Activated naive CD4-positive, alpha-beta T cell treated with anti-CD3 and anti-CD28 coated beads for 36 hours (primary cell): ENCODE measurements around the gene ALPP. TPM values are rescaled to one million over a fixed set of nuclear protein-coding genes. Genes with fewer than 3 reads are reported as not detected.
"Not testable (repeated sequence)": the region's sequence is repeated elsewhere in the genome, so short reads cannot be mapped to it uniquely, and the experiment has no call there.

ENCODE experiments used
- CTCF ChIA-PET: fragments of 350-600 bp; sonication (Branson Sonifier 250); formaldehyde crosslinking; loops from one replicate; lab custom pipeline; 2021; ENCODE audit warnings: antibody characterized with exemption; lab: Charles Lee
- DNase-seq: peaks from one replicate; pipeline ENCODE4 v3.0.0-alpha.2; 2020
- H3K27ac Mint-ChIP-seq: one replicate; pipeline ENCODE4 v1.8.0; 2021; ENCODE audit warnings: mild to moderate bottlenecking, mixed read lengths
- H3K27me3 Mint-ChIP-seq: one replicate; pipeline ENCODE4 v1.8.0; 2021; ENCODE audit warnings: low read depth, mixed read lengths
- H3K36me3 Mint-ChIP-seq: one replicate; pipeline ENCODE4 v1.8.0; 2021; ENCODE audit warnings: low read depth, mixed read lengths
- H3K4me1 Mint-ChIP-seq: one replicate; pipeline ENCODE4 v1.8.0; 2021; ENCODE audit warnings: low read depth, mixed read lengths
- H3K4me3 Mint-ChIP-seq: one replicate; pipeline ENCODE4 v1.8.0; 2021; ENCODE audit warnings: mild to moderate bottlenecking, moderate library complexity, mixed read lengths
- H3K9me3 Mint-ChIP-seq: one replicate; pipeline ENCODE4 v1.8.0; 2021; ENCODE audit warnings: mixed read lengths
- intact Hi-C: fragments of 100-400 bp; cut with micrococcal nuclease; formaldehyde crosslinking; loops from one replicate; pipeline ENCODE4 v1.15.1; 2023
- total RNA-seq, 2 experiments: library from RNA; stranded (reverse); gene quantifications; one replicate each; pipeline ENCODE4 v1.2.3, GENCODE V29; 2021

ALPP gene
- total RNA-seq, 2 experiments from 2014 or later: not detected

GRCh38 chr2:232381204-232382031 is 2.9 kb downstream of the ALPP start:
- DNase-seq: peak; percentile 38
- H3K4me1 Mint-ChIP-seq, H3K9me3 Mint-ChIP-seq, H3K36me3 Mint-ChIP-seq, CTCF ChIA-PET, intact Hi-C loops, H3K27ac Mint-ChIP-seq: not testable (repeated sequence)
- H3K4me3 Mint-ChIP-seq: peak overlapping the region; percentile 54
- peaks cover 38% of the 10 kb centered on the region for H3K27me3 Mint-ChIP-seq

GRCh38 chr2:232382331-232383225 is 4.0 kb downstream of the ALPP start:
- no peak overlapping the region for H3K4me3 Mint-ChIP-seq
- H3K27ac Mint-ChIP-seq: no peak overlapping the region
- peaks cover 4% of the 10 kb centered on the region for H3K4me1 Mint-ChIP-seq
- DNase-seq: no peak
- intact Hi-C loops: no loop called here
- peaks cover 42% of the 10 kb centered on the region for H3K27me3 Mint-ChIP-seq
- no peaks in the 10 kb centered on the region for H3K9me3 Mint-ChIP-seq
- no peaks in the 10 kb centered on the region for H3K36me3 Mint-ChIP-seq
- CTCF ChIA-PET: no interaction called here

GRCh38 chr2:232384466-232384865 is 5.9 kb downstream of the ALPP start:
- Mint-ChIP-seq H3K36me3 (no peaks in the 10 kb centered on the region), H3K27me3 (peaks cover 46% of the 10 kb centered on the region), H3K4me3 (no peak overlapping the region), H3K4me1 (peaks cover 4% of the 10 kb centered on the region), H3K9me3 (no peaks in the 10 kb centered on the region), H3K27ac (no peak overlapping the region)
- intact Hi-C loops: no loop called here
- CTCF ChIA-PET: no interaction called here
- no peak for DNase-seq

- DNase-seq, H3K9me3 Mint-ChIP-seq, H3K4me1 Mint-ChIP-seq, H3K36me3 Mint-ChIP-seq, H3K4me3 Mint-ChIP-seq, H3K27ac Mint-ChIP-seq, intact Hi-C loops: not testable (repeated sequence)
- H3K27me3 Mint-ChIP-seq: peaks cover 52% of the 10 kb centered on the region
- CTCF ChIA-PET: interaction anchor here (1.3 kb wide), 1 partner anchor 43 kb away, joined by 4 read pairs; no protein-coding TSS in a partner anchor
Measured at GRCh38 chr2:232385058-232385457, 6.5 kb downstream of the ALPP start.

- no peaks in the 10 kb centered on the region for H3K36me3 Mint-ChIP-seq
- no peaks in the 10 kb centered on the region for H3K9me3 Mint-ChIP-seq
- peaks cover 52% of the 10 kb centered on the region for H3K27me3 Mint-ChIP-seq
- DNase-seq: no peak
- CTCF ChIA-PET: interaction anchor here (0.6 to 1.3 kb wide), 3 partner anchors 42 to 896 kb away, joined by 3 to 6 read pairs (median 4); no protein-coding TSS in a partner anchor
- intact Hi-C loops: no loop called here
- no peak overlapping the region for H3K4me3 Mint-ChIP-seq
- peaks cover 4% of the 10 kb centered on the region for H3K4me1 Mint-ChIP-seq
- H3K27ac Mint-ChIP-seq: no peak overlapping the region
Measured at GRCh38 chr2:232385660-232386489, 7.3 kb downstream of the ALPP start.

GRCh38 chr2:232386490-232386739 is 7.9 kb downstream of the ALPP start:
- Mint-ChIP-seq H3K27me3 (peaks cover 54% of the 10 kb centered on the region), H3K4me3 (no peak overlapping the region), H3K4me1 (peaks cover 4% of the 10 kb centered on the region), H3K9me3 (no peaks in the 10 kb centered on the region), H3K36me3 (no peaks in the 10 kb centered on the region), H3K27ac (no peak overlapping the region)
- DNase-seq: no peak
- CTCF ChIA-PET: no interaction called here
- intact Hi-C loops: no loop called here

- no peaks in the 10 kb centered on the region for H3K9me3 Mint-ChIP-seq
- peaks cover 4% of the 10 kb centered on the region for H3K4me1 Mint-ChIP-seq
- intact Hi-C loops: no loop called here
- H3K27me3 Mint-ChIP-seq: peaks cover 51% of the 10 kb centered on the region
- CTCF ChIA-PET: no interaction called here
- no peak for DNase-seq
- no peak overlapping the region for H3K4me3 Mint-ChIP-seq
- no peaks in the 10 kb centered on the region for H3K36me3 Mint-ChIP-seq
- no peak overlapping the region for H3K27ac Mint-ChIP-seq
Measured at GRCh38 chr2:232386740-232387450, 8.3 kb downstream of the ALPP start.

GRCh38 chr2:232387451-232388171 is 9.1 kb downstream of the ALPP start:
- Mint-ChIP-seq H3K36me3 (no peaks in the 10 kb centered on the region), H3K27ac (no peak overlapping the region), H3K9me3 (no peaks in the 10 kb centered on the region), H3K4me1 (peaks cover 4% of the 10 kb centered on the region), H3K27me3 (peaks cover 48% of the 10 kb centered on the region), H3K4me3 (no peak overlapping the region)
- no peak for DNase-seq
- intact Hi-C loops: no loop called here
- CTCF ChIA-PET: no interaction called here

- Mint-ChIP-seq H3K36me3 (no peaks in the 10 kb centered on the region), H3K4me3 (no peak overlapping the region), H3K27me3 (peaks cover 45% of the 10 kb centered on the region), H3K4me1 (peaks cover 4% of the 10 kb centered on the region), H3K9me3 (no peaks in the 10 kb centered on the region), H3K27ac (no peak overlapping the region)
- intact Hi-C loops: no loop called here
- CTCF ChIA-PET: no interaction called here
- DNase-seq: no peak
Measured at GRCh38 chr2:232388324-232388891, 9.9 kb downstream of the ALPP start.

- intact Hi-C loops: no loop called here
- Mint-ChIP-seq H3K27ac (no peak overlapping the region), H3K9me3 (no peaks in the 10 kb centered on the region), H3K36me3 (no peaks in the 10 kb centered on the region), H3K4me3 (no peak overlapping the region), H3K27me3 (peaks cover 36% of the 10 kb centered on the region), H3K4me1 (peaks cover 4% of the 10 kb centered on the region)
- CTCF ChIA-PET: no interaction called here
- no peak for DNase-seq
Measured at GRCh38 chr2:232389327-232389726, 10.8 kb downstream of the ALPP start.

GRCh38 chr2:232390661-232391060 is 12.1 kb downstream of the ALPP start:
- DNase-seq: no peak
- H3K4me1 Mint-ChIP-seq: peaks cover 4% of the 10 kb centered on the region
- no peaks in the 10 kb centered on the region for H3K36me3 Mint-ChIP-seq
- H3K27ac Mint-ChIP-seq: no peak overlapping the region
- no peaks in the 10 kb centered on the region for H3K9me3 Mint-ChIP-seq
- peaks cover 24% of the 10 kb centered on the region for H3K27me3 Mint-ChIP-seq
- no peak overlapping the region for H3K4me3 Mint-ChIP-seq
- intact Hi-C loops: no loop called here
- CTCF ChIA-PET: no interaction called here
